Activated CD4-positive, alpha-beta T cell treated with anti-CD3 and anti-CD28 coated beads, Interleukin-2, amount 50 U/mL, for 16 hours (primary cell): ENCODE results near the gene EPN2.

Source experiments
- DNase-seq: peaks from one replicate; pipeline ENCODE4 v3.0.0-alpha.2; 2020

Gene EPN2

DNA sequence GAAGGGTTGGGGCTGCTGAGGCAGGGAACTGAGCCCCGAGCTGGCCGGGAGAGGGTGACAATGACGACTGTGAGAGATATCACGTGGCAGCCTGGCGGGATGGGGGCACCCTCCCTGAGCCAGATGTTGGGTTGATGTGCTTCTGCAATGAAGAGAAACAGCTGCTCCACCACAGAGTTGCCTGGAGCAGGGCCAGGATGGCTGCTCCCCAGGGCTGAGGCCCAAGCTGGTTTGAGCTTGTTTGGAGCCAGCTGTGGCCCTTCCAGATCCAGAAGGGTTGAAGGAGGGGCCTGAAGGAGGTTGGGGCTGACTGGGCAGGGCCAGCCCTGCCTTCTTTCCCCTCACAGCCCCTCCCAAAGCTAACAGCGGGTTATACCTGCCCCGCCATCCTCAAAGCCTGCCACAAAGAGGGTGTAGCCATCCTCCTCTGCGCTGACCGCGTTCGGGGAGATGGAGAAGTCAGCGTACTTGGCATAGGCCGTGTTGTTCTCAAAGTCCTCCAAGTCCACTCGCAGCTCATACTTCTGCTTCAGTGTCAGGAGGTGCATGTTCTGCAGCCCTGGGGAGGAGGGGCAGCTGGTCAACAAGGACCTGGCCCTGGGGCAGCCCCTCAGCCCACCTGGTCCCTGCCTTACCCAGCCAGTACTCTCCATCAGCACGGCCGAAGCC, 147.7 kb downstream of the EPN2 start:
- DNase-seq = no peak

DNA sequence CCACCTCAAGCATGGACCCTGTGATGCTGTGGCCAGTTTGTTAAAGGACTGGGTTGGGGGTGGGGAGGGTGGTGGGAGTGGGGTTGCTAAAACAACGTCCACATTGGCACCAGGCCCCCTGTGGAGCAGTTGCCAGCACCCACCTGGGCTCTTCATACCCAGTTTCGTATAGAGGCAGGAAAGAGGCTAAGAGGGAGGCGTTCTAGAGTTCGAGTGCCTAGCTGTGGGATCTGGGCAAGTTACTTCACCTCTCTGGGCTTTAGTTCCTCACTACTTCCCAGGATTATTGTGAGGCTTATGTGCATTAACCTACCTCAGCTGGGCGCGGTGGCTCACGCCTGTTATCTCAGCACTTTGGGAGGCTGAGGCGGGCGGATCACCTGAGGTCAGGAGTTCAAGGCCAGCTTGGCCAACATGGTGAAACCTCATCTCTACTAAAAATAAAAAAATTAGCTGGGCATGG, 148.4 kb downstream of the EPN2 start:
- no peak for DNase-seq
